Choroid plexus epithelial cell (primary cell): ENCODE results near the gene IFNA8.

ENCODE experiments used
- DNase-seq: peaks from one replicate; pipeline ENCODE4 v3.0.0-alpha.2; 2010; ENCODE audit warnings: low read depth
- H3K4me3 ChIP-seq: 2 replicates; pipeline ENCODE4 v1.5.1; 2011; ENCODE audit warnings: low read depth, mild to moderate bottlenecking, control low read depth, low read length, moderate library complexity
- TF ChIP-seq, protein P1 (sequence below): conservative IDR thresholded peaks from 2 replicates; pipeline ENCODE4 v1.5.1; 2011; ENCODE audit warnings: low read depth, mild to moderate bottlenecking, control low read depth, inconsistent platforms, low read length, moderate library complexity

IFNA8 gene

DNA sequence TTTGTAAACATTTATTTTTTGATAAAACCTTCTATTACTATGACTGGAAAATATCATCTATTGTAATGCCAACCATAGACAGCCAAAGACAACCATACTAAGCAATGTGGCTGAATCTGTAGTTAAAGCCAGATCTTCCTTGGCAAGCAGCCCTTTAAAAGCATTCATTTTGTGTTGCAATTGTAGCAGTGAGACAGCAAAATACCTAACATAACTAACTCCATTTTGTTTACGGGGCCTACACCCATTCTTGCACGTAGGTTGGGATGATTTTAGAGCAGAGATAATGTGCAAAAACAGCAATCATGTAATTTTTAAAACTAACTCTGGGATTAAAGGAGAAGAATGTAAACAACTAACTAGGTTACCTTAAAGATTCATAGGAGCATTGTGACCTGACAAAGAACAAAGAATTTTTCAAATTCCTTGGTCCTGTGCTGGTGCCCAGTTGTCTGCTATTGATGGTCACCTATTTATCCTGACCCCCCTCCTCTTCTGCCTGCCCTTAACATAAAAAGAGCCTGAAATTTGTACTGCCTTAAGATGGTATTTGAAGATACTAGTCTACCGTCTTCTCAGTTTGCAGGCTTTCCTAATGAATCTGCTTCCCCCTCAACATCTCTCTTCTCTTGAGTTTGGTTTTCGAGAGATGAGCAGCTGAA lies 41.9 kb downstream of the IFNA8 start:
- no peak overlapping the region for H3K4me3 ChIP-seq
- TF ChIP-seq, protein P1, sequence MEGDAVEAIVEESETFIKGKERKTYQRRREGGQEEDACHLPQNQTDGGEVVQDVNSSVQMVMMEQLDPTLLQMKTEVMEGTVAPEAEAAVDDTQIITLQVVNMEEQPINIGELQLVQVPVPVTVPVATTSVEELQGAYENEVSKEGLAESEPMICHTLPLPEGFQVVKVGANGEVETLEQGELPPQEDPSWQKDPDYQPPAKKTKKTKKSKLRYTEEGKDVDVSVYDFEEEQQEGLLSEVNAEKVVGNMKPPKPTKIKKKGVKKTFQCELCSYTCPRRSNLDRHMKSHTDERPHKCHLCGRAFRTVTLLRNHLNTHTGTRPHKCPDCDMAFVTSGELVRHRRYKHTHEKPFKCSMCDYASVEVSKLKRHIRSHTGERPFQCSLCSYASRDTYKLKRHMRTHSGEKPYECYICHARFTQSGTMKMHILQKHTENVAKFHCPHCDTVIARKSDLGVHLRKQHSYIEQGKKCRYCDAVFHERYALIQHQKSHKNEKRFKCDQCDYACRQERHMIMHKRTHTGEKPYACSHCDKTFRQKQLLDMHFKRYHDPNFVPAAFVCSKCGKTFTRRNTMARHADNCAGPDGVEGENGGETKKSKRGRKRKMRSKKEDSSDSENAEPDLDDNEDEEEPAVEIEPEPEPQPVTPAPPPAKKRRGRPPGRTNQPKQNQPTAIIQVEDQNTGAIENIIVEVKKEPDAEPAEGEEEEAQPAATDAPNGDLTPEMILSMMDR: no peak
- peak; percentile 50 for DNase-seq

DNA sequence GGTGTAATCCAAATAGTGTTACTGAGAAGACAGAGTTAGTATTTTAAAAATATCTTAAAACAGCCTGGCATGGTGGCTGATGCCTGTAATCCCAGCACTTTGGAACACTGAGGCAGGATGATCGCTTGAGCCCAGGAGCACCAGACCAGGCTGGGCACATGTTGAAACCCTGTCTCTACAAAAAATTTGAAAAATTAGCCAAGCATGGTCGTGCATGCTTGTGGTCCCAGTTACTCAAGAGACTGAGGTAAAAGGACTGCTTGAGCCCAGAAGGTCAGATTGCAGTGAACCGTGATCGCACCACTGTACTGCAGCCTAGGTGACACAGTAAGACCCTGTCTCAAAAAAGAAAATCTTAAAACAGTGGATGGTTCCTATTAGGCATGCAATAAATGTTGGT lies 43.8 kb downstream of the IFNA8 start:
- no peak for DNase-seq
- TF ChIP-seq, protein P1: no peak
- H3K4me3 ChIP-seq: no peak overlapping the region

DNA sequence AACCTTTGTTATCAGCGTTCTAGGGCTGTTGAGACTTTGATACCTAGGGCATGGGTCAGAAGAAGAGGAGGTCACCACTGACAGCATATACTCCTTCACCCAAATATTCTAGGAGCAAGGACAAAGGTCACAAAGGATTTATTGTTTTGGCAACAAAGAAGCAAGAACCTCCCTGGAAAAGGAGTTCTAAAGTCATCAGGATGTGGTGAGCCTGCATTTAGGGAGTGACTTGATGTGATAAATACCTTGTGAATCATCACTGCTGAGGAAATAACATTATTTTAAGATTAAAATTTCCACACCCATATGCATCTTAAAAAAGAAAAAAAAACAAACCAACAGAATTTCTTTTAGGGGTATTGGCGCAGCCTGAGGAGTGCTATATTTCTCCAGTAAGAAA lies 45.2 kb downstream of the IFNA8 start:
- H3K4me3 ChIP-seq: no peak overlapping the region
- DNase-seq: peak; percentile 19
- TF ChIP-seq, protein P1: no peak

DNA sequence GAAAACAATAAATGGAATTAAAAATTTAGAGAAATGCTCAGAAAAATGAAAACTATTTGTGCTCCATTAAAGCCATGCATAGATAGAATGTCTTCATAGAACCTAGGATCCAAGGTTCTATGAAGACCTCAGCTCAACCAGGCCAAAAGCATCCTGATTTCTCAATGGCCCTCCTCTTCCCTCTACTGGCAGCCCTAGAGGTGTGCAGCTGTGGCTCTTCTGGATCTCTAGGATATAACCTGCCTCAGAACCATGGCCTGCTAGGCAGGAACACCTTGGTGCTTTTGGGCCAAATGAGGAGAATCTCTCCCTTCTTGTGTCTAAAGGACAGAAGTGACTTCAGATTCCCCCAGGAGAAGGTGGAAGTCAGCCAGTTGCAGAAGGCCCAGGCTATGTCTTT lies 46.4 kb downstream of the IFNA8 start:
- peak; percentile 62 for DNase-seq
- no peak overlapping the region for H3K4me3 ChIP-seq
- TF ChIP-seq, protein P1: peak; percentile 86
